PFSK-1 (cell line): ENCODE results near the gene ASCL5.

Experiments used
- FOXP2 ChIP-seq: optimal IDR thresholded peaks from 2 replicates; pipeline ENCODE3; 2011; ENCODE audit warnings: borderline replicate concordance, control low read depth, inconsistent platforms; ENCODE audit not compliant: insufficient read depth; ENCODE audit errors: extremely low read length, extremely low read depth
- POLR2AphosphoS5 ChIP-seq: IDR thresholded peaks from 2 replicates; pipeline ENCODE4 v1.6.1; 2012; ENCODE audit warnings: low read depth, mild to moderate bottlenecking, control low read depth, low read length, moderate library complexity
- SIN3A ChIP-seq: IDR thresholded peaks from 2 replicates; pipeline ENCODE4 v1.6.1; 2012; ENCODE audit warnings: mild to moderate bottlenecking, low read length, moderate library complexity, borderline replicate concordance; ENCODE audit not compliant: insufficient read depth
- TAF1 ChIP-seq: IDR thresholded peaks from 2 replicates; pipeline ENCODE4 v1.6.1; 2012; ENCODE audit warnings: low read length, control low read depth, borderline replicate concordance; ENCODE audit not compliant: insufficient read depth
- TF ChIP-seq, protein P1 (sequence below), 2 experiments: IDR thresholded peaks; 2 replicates each; pipeline versions ENCODE4 v1.6.1 to v1.8.0; 2011 to 2012; ENCODE audit warnings: low read depth in 2 of 2, low read length in 2 of 2, control low read depth in 1 of 2, inconsistent platforms in 1 of 2, mild to moderate bottlenecking in 1 of 2, moderate library complexity in 1 of 2; ENCODE audit not compliant: insufficient read depth in 1 of 2

ASCL5 gene

GRCh38 chr1:201156819-201157218 is 29.8 kb upstream of the ASCL5 start:
- TF ChIP-seq SIN3A (no peak), POLR2AphosphoS5 (no peak), TAF1 (no peak), FOXP2 (no peak)
- TF ChIP-seq, protein P1, sequence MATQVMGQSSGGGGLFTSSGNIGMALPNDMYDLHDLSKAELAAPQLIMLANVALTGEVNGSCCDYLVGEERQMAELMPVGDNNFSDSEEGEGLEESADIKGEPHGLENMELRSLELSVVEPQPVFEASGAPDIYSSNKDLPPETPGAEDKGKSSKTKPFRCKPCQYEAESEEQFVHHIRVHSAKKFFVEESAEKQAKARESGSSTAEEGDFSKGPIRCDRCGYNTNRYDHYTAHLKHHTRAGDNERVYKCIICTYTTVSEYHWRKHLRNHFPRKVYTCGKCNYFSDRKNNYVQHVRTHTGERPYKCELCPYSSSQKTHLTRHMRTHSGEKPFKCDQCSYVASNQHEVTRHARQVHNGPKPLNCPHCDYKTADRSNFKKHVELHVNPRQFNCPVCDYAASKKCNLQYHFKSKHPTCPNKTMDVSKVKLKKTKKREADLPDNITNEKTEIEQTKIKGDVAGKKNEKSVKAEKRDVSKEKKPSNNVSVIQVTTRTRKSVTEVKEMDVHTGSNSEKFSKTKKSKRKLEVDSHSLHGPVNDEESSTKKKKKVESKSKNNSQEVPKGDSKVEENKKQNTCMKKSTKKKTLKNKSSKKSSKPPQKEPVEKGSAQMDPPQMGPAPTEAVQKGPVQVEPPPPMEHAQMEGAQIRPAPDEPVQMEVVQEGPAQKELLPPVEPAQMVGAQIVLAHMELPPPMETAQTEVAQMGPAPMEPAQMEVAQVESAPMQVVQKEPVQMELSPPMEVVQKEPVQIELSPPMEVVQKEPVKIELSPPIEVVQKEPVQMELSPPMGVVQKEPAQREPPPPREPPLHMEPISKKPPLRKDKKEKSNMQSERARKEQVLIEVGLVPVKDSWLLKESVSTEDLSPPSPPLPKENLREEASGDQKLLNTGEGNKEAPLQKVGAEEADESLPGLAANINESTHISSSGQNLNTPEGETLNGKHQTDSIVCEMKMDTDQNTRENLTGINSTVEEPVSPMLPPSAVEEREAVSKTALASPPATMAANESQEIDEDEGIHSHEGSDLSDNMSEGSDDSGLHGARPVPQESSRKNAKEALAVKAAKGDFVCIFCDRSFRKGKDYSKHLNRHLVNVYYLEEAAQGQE (IDR thresholded peaks at IDR 0.05; ENCODE audit: insufficient read depth in 1 of 2, low read depth in 2 of 2, low read length in 2 of 2): no peak

DNA sequence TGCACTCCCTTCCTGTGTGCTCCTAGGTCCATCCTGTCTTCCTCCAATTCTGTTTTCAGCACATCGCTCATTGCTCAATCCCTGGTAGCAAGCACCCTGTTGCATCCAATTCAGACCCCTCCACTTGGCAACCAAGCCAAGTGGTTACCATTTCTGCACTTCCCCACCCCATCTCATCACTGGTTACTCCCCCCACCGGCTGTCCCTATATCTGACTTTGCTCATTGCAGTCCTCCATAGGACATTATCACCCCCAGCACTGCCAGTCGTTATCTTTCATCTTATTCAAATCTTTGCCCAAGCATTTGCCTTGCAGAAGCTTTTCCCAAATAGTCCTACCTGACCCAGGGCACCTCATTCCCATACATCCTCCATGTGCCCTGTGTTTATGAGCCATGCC is 29.4 kb upstream of the ASCL5 start:
- TF ChIP-seq POLR2AphosphoS5 (no peak), TAF1 (no peak), FOXP2 (no peak), SIN3A (no peak)
- TF ChIP-seq, protein P1 (IDR thresholded peaks at IDR 0.05; ENCODE audit: insufficient read depth in 1 of 2, low read depth in 2 of 2, low read length in 2 of 2): no peak

GRCh38 chr1:201155354-201155753 is 28.4 kb upstream of the ASCL5 start:
- TF ChIP-seq POLR2AphosphoS5 (no peak), TAF1 (no peak), FOXP2 (no peak), SIN3A (no peak)
- TF ChIP-seq, protein P1 (IDR thresholded peaks at IDR 0.05; ENCODE audit: insufficient read depth in 1 of 2, low read depth in 2 of 2, low read length in 2 of 2): no peak

DNA sequence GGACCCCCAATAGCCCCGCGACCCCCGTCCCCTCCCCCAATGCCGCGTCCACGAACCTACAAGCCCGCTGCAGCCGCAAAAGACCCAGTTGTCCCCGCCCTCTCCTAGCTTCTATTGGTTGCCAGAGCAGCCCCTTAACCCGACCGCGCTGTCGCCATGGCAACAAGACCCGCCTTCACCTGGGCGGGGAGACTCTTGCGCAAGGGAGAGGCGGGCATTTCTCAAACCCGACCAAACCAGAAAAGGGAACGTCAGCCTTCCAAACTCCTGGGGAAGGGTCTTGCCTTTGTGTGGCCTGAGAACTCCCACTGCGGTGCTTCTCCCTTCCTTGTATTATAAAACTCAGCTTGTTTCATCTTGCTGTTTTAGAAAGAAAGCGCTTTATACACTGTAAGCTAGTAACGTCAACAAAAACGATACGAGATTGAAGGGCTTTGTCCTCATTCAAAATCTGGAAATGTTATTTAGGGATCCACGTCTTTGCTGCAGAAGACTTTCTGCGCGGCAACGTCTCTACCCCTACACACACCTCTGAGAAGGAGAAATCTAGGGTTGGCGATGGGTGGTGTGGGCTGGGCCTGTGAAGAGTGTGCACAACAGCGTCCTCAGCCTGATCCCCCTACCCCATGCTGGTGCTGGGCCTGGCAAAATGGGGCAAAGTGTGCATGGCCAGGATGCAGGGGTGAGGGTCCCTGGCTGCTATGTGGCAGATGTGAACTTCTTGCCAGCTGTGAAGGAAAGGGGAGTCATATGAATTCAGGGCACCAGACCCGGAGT is 27.6 kb upstream of the ASCL5 start, which contains the start of gene TMEM9:
Gene TMEM9 (minus strand): TSS at position 86 of the 777 bp plus-strand sequence. CDS start 551 bp downstream, outside the sequence.
- TF ChIP-seq, protein P1 (IDR thresholded peaks at IDR 0.05; ENCODE audit: insufficient read depth in 1 of 2, low read depth in 2 of 2, low read length in 2 of 2): no peak
- TF ChIP-seq TAF1: no peak
- TF ChIP-seq FOXP2: peak; percentile 52
- peak; percentile 36; the same call in 1 of the 2 replicates for TF ChIP-seq POLR2AphosphoS5
- no peak for TF ChIP-seq SIN3A
